HEK293 (cell line): Measurements from ENCODE around the gene IL17REL.

ENCODE experiments used
- CTCF ChIA-PET: fragments of 350-600 bp; formaldehyde crosslinking; extraction: SDS; loops from one replicate; lab custom pipeline; 2021; ENCODE audit warnings: antibody characterized with exemption; lab: Yijun Ruan, JAX
- POLR2A ChIA-PET: fragments of 300-600 bp; formaldehyde crosslinking; extraction: SDS; loops from one replicate; lab custom pipeline; 2020; ENCODE audit warnings: antibody characterized with exemption, inconsistent platforms; lab: Yijun Ruan, JAX
- H3K27ac ChIP-seq: fragments of 200-500 bp; sonication (Bioruptor generic); 2 replicates; pipeline ENCODE4 v1.5.1; 2014; ENCODE audit warnings: low read depth, low read length, control low read depth, inconsistent platforms; ENCODE audit errors: extremely low read depth
- H3K36me3 ChIP-seq, 2 experiments: fragments of 200-500 bp in 1 of 2; sonication (Bioruptor generic) in 1 of 2; 1 replicate in 1 of 2; 2 replicates in 1 of 2; pipeline ENCODE4 v1.5.1; 2014 to 2017; ENCODE audit warnings: inconsistent platforms in 2 of 2, low read length in 2 of 2; ENCODE audit not compliant: control insufficient read depth in 2 of 2, insufficient read depth in 1 of 2
- H3K4me1 ChIP-seq: fragments of 200-500 bp; sonication (Bioruptor generic); 2 replicates; pipeline ENCODE4 v1.5.1; 2014; ENCODE audit warnings: mild to moderate bottlenecking, low read length, inconsistent platforms; ENCODE audit not compliant: control insufficient read depth, insufficient read depth
- H3K4me3 ChIP-seq: 2 replicates; pipeline ENCODE4 v1.5.1; 2011; ENCODE audit warnings: low read depth, mild to moderate bottlenecking, control low read depth, low read length, moderate library complexity
- H3K9me3 ChIP-seq: fragments of 200-500 bp; sonication (Bioruptor generic); 2 replicates; pipeline ENCODE4 v1.5.1; 2014; ENCODE audit warnings: low read depth, low read length, inconsistent platforms; ENCODE audit not compliant: control insufficient read depth, insufficient read depth
- BCL11A ChIP-seq: fragments of 450-650 bp; formaldehyde crosslinking; IDR thresholded peaks from 2 replicates; pipeline ENCODE4 v1.5.1; 2016; ENCODE audit warnings: low read depth, missing biosample characterization, missing genetic modification characterization
- BCL11B ChIP-seq: fragments of 450-650 bp; formaldehyde crosslinking; IDR thresholded peaks from 2 replicates; pipeline ENCODE4 v1.5.1; 2016; ENCODE audit warnings: low read depth, missing biosample characterization, missing genetic modification characterization
- EGR2 ChIP-seq: fragments of 450-650 bp; formaldehyde crosslinking; IDR thresholded peaks from 2 replicates; pipeline ENCODE4 v1.5.1; 2016; ENCODE audit warnings: low read depth, missing biosample characterization, missing genetic modification characterization
- HIC1 ChIP-seq: fragments of 450-650 bp; formaldehyde crosslinking; IDR thresholded peaks from 2 replicates; pipeline ENCODE4 v1.5.1; 2016; ENCODE audit warnings: missing biosample characterization, missing genetic modification characterization
- HOXD13 ChIP-seq: sonication (generic); formaldehyde crosslinking; IDR thresholded peaks from 2 replicates; pipeline ENCODE4 v1.8.0; 2022; ENCODE audit warnings: missing genetic modification reagents, borderline replicate concordance
- OSR2 ChIP-seq: fragments of 450-650 bp; formaldehyde crosslinking; IDR thresholded peaks from 2 replicates; pipeline ENCODE4 v1.5.1; 2016; ENCODE audit warnings: missing biosample characterization, missing genetic modification characterization
- REPIN1 ChIP-seq: fragments of 450-650 bp; formaldehyde crosslinking; IDR thresholded peaks from 2 replicates; pipeline ENCODE4 v1.5.1; 2017; ENCODE audit warnings: missing biosample characterization, missing genetic modification characterization, low read depth
- ZBTB10 ChIP-seq: fragments of 450-650 bp; formaldehyde crosslinking; IDR thresholded peaks from 2 replicates; pipeline ENCODE4 v1.5.1; 2016; ENCODE audit warnings: missing biosample characterization, missing genetic modification characterization
- ZEB2 ChIP-seq: fragments of 450-650 bp; formaldehyde crosslinking; IDR thresholded peaks from 2 replicates; pipeline ENCODE4 v1.5.1; 2016; ENCODE audit warnings: missing biosample characterization, missing genetic modification characterization
- ZFHX2 ChIP-seq: fragments of 450-650 bp; formaldehyde crosslinking; conservative IDR thresholded peaks from 2 replicates; pipeline ENCODE4 v1.5.1; 2016; ENCODE audit warnings: missing biosample characterization, missing genetic modification characterization
- ZNF184 ChIP-seq: fragments of 450-650 bp; IDR thresholded peaks from 2 replicates; pipeline ENCODE4 v1.5.1; 2018; ENCODE audit warnings: missing biosample characterization, mild to moderate bottlenecking, missing genetic modification characterization
- ZNF2 ChIP-seq: fragments of 450-650 bp; formaldehyde crosslinking; IDR thresholded peaks from 2 replicates; pipeline ENCODE4 v1.5.1; 2016; ENCODE audit warnings: missing biosample characterization, missing genetic modification characterization
- ZNF311 ChIP-seq: fragments of 450-650 bp; formaldehyde crosslinking; IDR thresholded peaks from 2 replicates; pipeline ENCODE4 v1.5.1; 2017; ENCODE audit warnings: missing biosample characterization, missing genetic modification characterization, borderline replicate concordance
- ZNF548 ChIP-seq: fragments of 450-650 bp; formaldehyde crosslinking; IDR thresholded peaks from 2 replicates; pipeline ENCODE4 v1.5.1; 2016; ENCODE audit warnings: missing biosample characterization, missing genetic modification characterization
- ZNF600 ChIP-seq: fragments of 450-650 bp; formaldehyde crosslinking; IDR thresholded peaks from 2 replicates; pipeline ENCODE4 v1.5.1; 2016; ENCODE audit warnings: missing biosample characterization, missing genetic modification characterization
- TF ChIP-seq, protein P1 (sequence below): fragments of 450-650 bp; formaldehyde crosslinking; IDR thresholded peaks from 2 replicates; pipeline ENCODE4 v1.5.1; 2017; ENCODE audit warnings: missing biosample characterization, missing genetic modification characterization
- TF ChIP-seq, protein P2 (sequence below): fragments of 450-650 bp; formaldehyde crosslinking; IDR thresholded peaks from 2 replicates; pipeline ENCODE4 v1.5.1; 2017; ENCODE audit warnings: missing biosample characterization, missing genetic modification characterization
- TF ChIP-seq, protein P3 (sequence below): fragments of 450-650 bp; formaldehyde crosslinking; IDR thresholded peaks from 2 replicates; pipeline ENCODE4 v1.5.1; 2016; ENCODE audit warnings: missing biosample characterization, missing genetic modification characterization

IL17REL gene

GRCh38 chr22:49968313-49968830, 44.2 kb downstream of the IL17REL start (continued):
- TF ChIP-seq ZBTB10 (no peak), ZNF548 (tag by site-specific recombination) (no peak), ZNF184 (tag by site-specific recombination) (no peak), HIC1 (peak; percentile 46; the same call in 1 of the 2 replicates), ZNF600 (peak; percentile 34; the same call in 1 of the 2 replicates), HOXD13 (no peak)
- TF ChIP-seq, protein P1, sequence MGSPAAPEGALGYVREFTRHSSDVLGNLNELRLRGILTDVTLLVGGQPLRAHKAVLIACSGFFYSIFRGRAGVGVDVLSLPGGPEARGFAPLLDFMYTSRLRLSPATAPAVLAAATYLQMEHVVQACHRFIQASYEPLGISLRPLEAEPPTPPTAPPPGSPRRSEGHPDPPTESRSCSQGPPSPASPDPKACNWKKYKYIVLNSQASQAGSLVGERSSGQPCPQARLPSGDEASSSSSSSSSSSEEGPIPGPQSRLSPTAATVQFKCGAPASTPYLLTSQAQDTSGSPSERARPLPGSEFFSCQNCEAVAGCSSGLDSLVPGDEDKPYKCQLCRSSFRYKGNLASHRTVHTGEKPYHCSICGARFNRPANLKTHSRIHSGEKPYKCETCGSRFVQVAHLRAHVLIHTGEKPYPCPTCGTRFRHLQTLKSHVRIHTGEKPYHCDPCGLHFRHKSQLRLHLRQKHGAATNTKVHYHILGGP: no peak

- no peak overlapping the region for H3K27ac ChIP-seq
- ChIA-PET CTCF (interaction anchor here (0.7 to 2.8 kb wide), 3 partner anchors 12 to 63 kb away, joined by 5 to 7 read pairs (median 5); no protein-coding TSS in a partner anchor), POLR2A (interaction anchor here (1.4 to 1.5 kb wide), 2 partner anchors 37 to 63 kb away, joined by 4 read pairs; no protein-coding TSS in a partner anchor)
- TF ChIP-seq, protein P2, sequence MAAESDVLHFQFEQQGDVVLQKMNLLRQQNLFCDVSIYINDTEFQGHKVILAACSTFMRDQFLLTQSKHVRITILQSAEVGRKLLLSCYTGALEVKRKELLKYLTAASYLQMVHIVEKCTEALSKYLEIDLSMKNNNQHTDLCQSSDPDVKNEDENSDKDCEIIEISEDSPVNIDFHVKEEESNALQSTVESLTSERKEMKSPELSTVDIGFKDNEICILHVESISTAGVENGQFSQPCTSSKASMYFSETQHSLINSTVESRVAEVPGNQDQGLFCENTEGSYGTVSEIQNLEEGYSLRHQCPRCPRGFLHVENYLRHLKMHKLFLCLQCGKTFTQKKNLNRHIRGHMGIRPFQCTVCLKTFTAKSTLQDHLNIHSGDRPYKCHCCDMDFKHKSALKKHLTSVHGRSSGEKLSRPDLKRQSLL (tag by site-specific recombination): no peak
- TF ChIP-seq BCL11B (peak; percentile 71; the same call in 1 of the 2 replicates), ZFHX2 (tag by site-specific recombination) (peak; percentile 42; the same call in 1 of the 2 replicates), BCL11A (tag by site-specific recombination) (peak; percentile 82)
- H3K9me3 ChIP-seq: no peaks in the 10 kb centered on the region
- peaks cover 10 to 29% of the 10 kb centered on the region in 2 experiments; a peak in 2 of 3 replicates for H3K36me3 ChIP-seq
- no peak overlapping the region for H3K4me3 ChIP-seq
- H3K4me1 ChIP-seq: peaks cover 8% of the 10 kb centered on the region
Observed at GRCh38 chr22:49967706-49968208, 44.8 kb downstream of the IL17REL start.

DNA sequence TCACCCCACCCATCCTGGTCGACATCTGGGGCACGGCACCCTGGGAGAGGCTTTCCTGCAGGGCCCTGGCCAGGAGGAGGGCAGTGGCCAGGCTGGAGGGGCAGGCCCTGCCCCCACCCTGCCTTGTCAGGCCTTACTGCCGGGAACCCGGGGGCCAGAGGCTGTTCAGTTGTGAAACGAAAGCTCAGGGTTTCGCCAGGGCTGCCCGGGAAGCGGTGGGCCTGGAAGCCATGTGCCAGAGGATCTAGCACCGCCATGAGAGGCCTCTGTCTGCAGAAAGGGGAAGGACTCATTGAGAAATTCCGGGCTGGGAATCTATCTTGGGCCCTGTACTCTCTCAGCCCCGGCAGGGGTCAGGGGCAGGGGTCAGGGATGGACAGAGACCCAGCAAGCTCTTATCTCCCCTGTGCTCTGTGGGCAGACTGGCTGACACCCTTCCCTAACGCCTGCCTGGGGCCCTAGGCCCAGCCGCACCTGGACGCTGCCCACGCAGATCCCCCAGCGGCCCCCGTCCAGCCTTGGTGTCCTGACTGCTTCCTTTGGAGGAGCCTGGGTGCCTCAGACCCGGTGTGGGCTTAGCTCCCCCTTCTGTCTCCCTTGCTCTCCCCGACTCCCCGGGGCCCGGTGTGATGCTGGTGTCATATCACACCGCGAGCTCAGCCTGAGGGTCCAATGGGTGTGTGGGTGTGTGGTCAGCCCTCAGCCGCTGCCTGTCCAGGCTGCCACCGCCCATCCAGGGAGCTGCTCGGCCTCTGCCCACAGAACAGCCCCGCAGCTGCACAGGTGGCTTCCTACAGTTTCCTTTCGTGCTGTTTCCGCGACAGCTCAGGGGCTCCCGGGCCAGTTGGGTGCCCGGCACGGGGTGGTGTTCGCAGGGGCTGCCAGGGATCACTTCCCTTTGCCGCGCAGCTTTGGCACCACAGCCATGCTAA, 45.5 kb downstream of the IL17REL start:
- Histone ChIP-seq H3K4me1 (peaks cover 11% of the 10 kb centered on the region), H3K36me3 (peaks cover 10 to 33% of the 10 kb centered on the region in 2 experiments; a peak in 2 of 3 replicates), H3K27ac (no peak overlapping the region), H3K9me3 (no peaks in the 10 kb centered on the region), H3K4me3 (no peak overlapping the region)
- CTCF ChIA-PET: interaction anchor here (0.7 to 2.8 kb wide), 2 partner anchors 11 to 63 kb away, joined by 5 to 7 read pairs; no protein-coding TSS in a partner anchor
- POLR2A ChIA-PET: interaction anchor here (1.4 to 1.8 kb wide), 3 partner anchors 15 to 63 kb away, joined by 4 to 6 read pairs (median 4); no protein-coding TSS in a partner anchor
- TF ChIP-seq REPIN1 (no peak), ZNF311 (tag by site-specific recombination) (no peak), OSR2 (tag by site-specific recombination) (no peak), BCL11B (0 out of 2 replicates have a peak, but pooled peaks have one; percentile 28), ZEB2 (tag by site-specific recombination) (0 out of 2 replicates have a peak, but pooled peaks have one; percentile 19), BCL11A (tag by site-specific recombination) (peak; percentile 89), EGR2 (tag by site-specific recombination) (peak; percentile 77), ZFHX2 (tag by site-specific recombination) (peak; percentile 73), ZNF2 (tag by site-specific recombination) (0 out of 2 replicates have a peak, but pooled peaks have one; percentile 41)
- TF ChIP-seq, protein P3, sequence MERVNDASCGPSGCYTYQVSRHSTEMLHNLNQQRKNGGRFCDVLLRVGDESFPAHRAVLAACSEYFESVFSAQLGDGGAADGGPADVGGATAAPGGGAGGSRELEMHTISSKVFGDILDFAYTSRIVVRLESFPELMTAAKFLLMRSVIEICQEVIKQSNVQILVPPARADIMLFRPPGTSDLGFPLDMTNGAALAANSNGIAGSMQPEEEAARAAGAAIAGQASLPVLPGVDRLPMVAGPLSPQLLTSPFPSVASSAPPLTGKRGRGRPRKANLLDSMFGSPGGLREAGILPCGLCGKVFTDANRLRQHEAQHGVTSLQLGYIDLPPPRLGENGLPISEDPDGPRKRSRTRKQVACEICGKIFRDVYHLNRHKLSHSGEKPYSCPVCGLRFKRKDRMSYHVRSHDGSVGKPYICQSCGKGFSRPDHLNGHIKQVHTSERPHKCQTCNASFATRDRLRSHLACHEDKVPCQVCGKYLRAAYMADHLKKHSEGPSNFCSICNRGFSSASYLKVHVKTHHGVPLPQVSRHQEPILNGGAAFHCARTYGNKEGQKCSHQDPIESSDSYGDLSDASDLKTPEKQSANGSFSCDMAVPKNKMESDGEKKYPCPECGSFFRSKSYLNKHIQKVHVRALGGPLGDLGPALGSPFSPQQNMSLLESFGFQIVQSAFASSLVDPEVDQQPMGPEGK (tag by site-specific recombination): peak; percentile 51
